ENCODE measurements around the gene TLCD1. TPM values are rescaled to one million over a fixed set of nuclear protein-coding genes. Genes with fewer than 3 reads are reported as not detected.

TLCD1 gene
- total RNA-seq (1 to 10 TPM in 6 of 7 donors, not detected in 1; 1.3 to 7.0 (median 1.6) TPM), polyA plus RNA-seq (1 to 10 TPM in 1 of 2 donors, under 1 TPM in 1; 0.75 to 5.1 TPM)
- long read RNA-seq, donor 1, partial matches to known transcripts: 0 of 1 reads
- long read RNA-seq, donor 1, other reads (novel, unspliced or antisense): 1 of 1 reads
- long read RNA-seq, donor 2, partial matches to known transcripts: 0 of 6 reads
- long read RNA-seq, donor 2, other reads (novel, unspliced or antisense): 0 of 6 reads
- long read RNA-seq, donor 3: 0 reads

DNA sequence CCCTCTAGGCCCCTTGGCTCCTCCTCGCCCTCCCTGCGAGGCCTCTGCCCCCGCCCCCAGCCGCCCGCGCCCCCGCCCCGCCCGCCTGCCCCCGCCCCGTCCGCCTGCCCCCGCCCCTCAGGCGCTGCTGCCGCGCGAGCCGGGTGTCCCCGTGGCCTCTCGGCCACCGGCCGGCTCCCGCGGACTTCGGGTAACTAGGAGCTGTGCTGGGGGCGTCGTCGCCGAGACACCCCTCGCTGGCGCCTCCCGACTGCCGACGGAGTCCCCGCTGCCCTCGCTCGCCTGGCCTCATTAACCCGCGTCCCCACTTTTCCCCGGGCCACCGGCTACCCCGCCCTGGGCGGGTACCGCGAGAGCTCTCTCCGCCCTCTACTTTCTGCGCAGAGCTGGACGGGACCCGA is at the start of gene TLCD1:
TLCD1 (minus strand) TSS at position 8 of the 401 bp plus-strand sequence. CDS start 136 bp downstream, outside the sequence.
- DNase-seq: peak in 1 of 5 donors; percentile 53
- Histone ChIP-seq H3K27ac (peak within 1 kb of the TSS; percentile 47 to 95), H3K4me1 (ENCODE audit: insufficient read depth) (peaks cover 7% of the 10 kb centered on the region), H3K27me3 (no peaks in the 10 kb centered on the region), H3K36me3 (no peaks in the 10 kb centered on the region), H3K4me3 (peak within 1 kb of the TSS; percentile 86), H3K9me3 (no peaks in the 10 kb centered on the region)
- TF ChIP-seq POLR2A (IDR thresholded peaks at IDR 0.05): no peak
- TF ChIP-seq, protein P1, sequence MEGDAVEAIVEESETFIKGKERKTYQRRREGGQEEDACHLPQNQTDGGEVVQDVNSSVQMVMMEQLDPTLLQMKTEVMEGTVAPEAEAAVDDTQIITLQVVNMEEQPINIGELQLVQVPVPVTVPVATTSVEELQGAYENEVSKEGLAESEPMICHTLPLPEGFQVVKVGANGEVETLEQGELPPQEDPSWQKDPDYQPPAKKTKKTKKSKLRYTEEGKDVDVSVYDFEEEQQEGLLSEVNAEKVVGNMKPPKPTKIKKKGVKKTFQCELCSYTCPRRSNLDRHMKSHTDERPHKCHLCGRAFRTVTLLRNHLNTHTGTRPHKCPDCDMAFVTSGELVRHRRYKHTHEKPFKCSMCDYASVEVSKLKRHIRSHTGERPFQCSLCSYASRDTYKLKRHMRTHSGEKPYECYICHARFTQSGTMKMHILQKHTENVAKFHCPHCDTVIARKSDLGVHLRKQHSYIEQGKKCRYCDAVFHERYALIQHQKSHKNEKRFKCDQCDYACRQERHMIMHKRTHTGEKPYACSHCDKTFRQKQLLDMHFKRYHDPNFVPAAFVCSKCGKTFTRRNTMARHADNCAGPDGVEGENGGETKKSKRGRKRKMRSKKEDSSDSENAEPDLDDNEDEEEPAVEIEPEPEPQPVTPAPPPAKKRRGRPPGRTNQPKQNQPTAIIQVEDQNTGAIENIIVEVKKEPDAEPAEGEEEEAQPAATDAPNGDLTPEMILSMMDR (IDR thresholded peaks at IDR 0.05): no peak
- no peak for TF ChIP-seq EP300 (IDR thresholded peaks at IDR 0.05)
- WGBS, 3 donors: 0 to 1% (median 0%) methylated on average over 26 to 49 of the region's 49 CpGs
- intact Hi-C loops (cut with DNase I): loop anchor here in 2 of 4 donors (2.0 to 10.0 kb wide), 2 partner anchors 25 to 169 kb away; partner anchors contain the start of gene FLOT2 (in 1 of the 2)

- intact Hi-C loops (cut with DNase I): no loop called here
- 72 to 81% (median 79%) methylated on average over 3 of the region's 3 CpGs for WGBS, 3 donors
Measured at GRCh38 chr17:28774206-28774605, 48.2 kb upstream of the TLCD1 start.

DNA sequence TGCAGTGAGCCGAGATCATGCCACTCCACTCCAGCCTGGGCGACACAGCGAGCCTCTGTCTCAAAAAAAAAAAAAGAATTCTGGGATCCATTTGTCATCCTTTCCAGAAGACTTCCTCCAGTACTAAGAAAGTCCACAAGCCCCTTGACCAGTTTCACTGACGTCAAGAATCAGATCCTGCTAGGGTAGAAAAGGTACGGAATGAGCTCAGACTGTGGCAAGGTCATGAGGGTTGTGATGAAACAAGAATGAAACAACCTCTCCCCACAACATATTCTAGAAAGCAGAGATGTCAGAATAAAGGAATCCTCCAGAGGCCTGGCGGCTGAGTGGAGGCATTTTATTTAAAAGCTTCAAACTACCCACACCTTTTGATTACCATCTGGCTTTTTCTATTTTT is 47.7 kb upstream of the TLCD1 start:
- Histone ChIP-seq H3K9me3 (no peaks in the 10 kb centered on the region), H3K27me3 (no peaks in the 10 kb centered on the region), H3K4me3 (no peak overlapping the region), H3K27ac (no peak overlapping the region), H3K4me1 (ENCODE audit: insufficient read depth) (no peaks in the 10 kb centered on the region), H3K36me3 (no peaks in the 10 kb centered on the region)
- TF ChIP-seq POLR2A (IDR thresholded peaks at IDR 0.05): no peak
- TF ChIP-seq, protein P1 (IDR thresholded peaks at IDR 0.05): no peak
- no peak for TF ChIP-seq EP300 (IDR thresholded peaks at IDR 0.05)
- DNase-seq: no peak
- WGBS, 3 donors: 84 to 92% (median 88%) methylated on average over 6 of the region's 6 CpGs
- intact Hi-C loops (cut with DNase I): no loop called here

More at GRCh38 chr17:28774206-28774605, 48.2 kb upstream of the TLCD1 start:
- no peak for DNase-seq
- Histone ChIP-seq H3K27ac (no peak overlapping the region), H3K36me3 (no peaks in the 10 kb centered on the region), H3K9me3 (no peaks in the 10 kb centered on the region), H3K4me3 (no peak overlapping the region), H3K27me3 (no peaks in the 10 kb centered on the region), H3K4me1 (ENCODE audit: insufficient read depth) (no peaks in the 10 kb centered on the region)
- TF ChIP-seq EP300 (IDR thresholded peaks at IDR 0.05) (no peak), POLR2A (IDR thresholded peaks at IDR 0.05) (no peak)
- TF ChIP-seq, protein P1 (IDR thresholded peaks at IDR 0.05): no peak

GRCh38 chr17:28765038-28765437 is 39.0 kb upstream of the TLCD1 start:
- H3K27me3 ChIP-seq: no peaks in the 10 kb centered on the region
- 71 to 76% (median 73%) methylated on average over 4 of the region's 4 CpGs for WGBS, 3 donors
- no peak overlapping the region for H3K4me3 ChIP-seq
- TF ChIP-seq EP300 (IDR thresholded peaks at IDR 0.05) (no peak), POLR2A (IDR thresholded peaks at IDR 0.05) (no peak)
- TF ChIP-seq, protein P1 (IDR thresholded peaks at IDR 0.05): no peak
- H3K27ac ChIP-seq: no peak overlapping the region
- no peaks in the 10 kb centered on the region for H3K4me1 ChIP-seq (ENCODE audit: insufficient read depth)
- H3K9me3 ChIP-seq: no peaks in the 10 kb centered on the region
- DNase-seq: no peak
- no peaks in the 10 kb centered on the region for H3K36me3 ChIP-seq
- intact Hi-C loops (cut with DNase I): loop anchor here in 2 of 4 donors (10.0 kb wide), 2 partner anchors 90 to 150 kb away; partner anchors contain the start of gene ERAL1 (in 1 of the 2)
